T follicular helper cell (primary cell): ENCODE data around the gene TSPAN9.

Source experiments
- DNase-seq: peaks from one replicate; pipeline ENCODE4 v3.0.0-alpha.2; 2020; ENCODE audit warnings: low read depth

TSPAN9 gene

GRCh38 chr12:3141339-3142321, 64.5 kb downstream of the TSPAN9 start:
- no peak for DNase-seq

GRCh38 chr12:3142386-3142785, 65.2 kb downstream of the TSPAN9 start:
- DNase-seq: no peak

DNA sequence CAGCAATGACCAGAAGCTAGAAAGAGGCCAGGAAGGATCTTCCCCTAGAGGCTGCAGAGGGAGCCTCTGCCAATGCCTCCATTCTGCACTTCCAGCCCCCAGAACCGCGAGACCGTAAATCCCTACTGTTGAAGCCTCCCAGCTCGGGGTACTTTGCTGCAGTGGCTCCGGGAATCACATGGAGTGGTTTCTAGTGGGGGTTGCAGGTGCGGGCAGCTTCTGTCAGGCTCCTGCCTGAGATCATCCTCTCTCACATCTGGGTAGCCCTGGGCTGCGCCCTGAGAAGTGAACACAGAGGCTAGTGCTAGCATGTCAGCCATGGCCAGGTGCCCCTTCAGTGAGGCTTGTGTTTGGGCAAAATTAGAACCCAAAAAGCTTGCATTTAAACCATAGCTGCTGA, 67.3 kb downstream of the TSPAN9 start:
- no peak for DNase-seq

DNA sequence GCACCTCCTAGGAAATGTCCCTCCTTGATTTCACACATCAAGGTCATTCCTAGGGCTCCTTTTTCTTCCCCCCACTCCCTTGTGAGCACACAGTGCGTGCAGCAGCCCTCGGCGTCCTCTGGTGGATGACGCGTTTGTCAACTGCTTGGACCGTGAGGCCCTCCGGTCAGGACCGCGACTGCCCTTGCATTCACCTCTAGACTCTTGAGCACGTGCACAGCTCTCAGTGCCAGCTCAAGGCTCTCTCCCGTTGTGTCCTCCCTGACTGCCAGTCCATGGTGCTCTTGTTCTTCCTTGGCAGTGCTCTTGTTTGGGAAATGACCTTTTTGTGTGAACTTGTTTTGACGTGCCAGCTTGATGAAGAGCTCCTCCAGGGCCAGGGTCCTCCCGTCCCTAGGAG, 67.9 kb downstream of the TSPAN9 start:
- no peak for DNase-seq

GRCh38 chr12:3145546-3146310, 68.5 kb downstream of the TSPAN9 start:
- DNase-seq: no peak

DNA sequence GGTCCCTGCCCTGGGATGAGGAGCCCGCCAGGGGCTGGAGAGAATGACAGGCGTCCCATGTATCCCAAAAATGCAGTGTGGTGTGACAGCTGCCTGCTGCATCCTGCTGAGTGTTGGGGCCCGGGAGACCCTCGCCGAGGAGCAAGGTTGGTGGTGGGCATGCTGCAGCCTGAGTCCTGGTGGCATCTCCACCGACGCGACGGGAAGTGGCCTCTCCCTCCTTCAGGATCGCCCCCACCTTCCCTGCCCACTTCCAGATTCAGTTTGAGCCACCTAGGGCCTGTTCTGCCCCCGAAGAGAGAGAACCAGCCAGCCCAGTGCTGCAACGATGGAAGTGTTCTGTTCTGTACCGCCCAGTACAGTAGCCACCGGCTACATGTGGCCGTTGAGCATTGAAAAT, 70.1 kb downstream of the TSPAN9 start:
- DNase-seq: no peak

DNA sequence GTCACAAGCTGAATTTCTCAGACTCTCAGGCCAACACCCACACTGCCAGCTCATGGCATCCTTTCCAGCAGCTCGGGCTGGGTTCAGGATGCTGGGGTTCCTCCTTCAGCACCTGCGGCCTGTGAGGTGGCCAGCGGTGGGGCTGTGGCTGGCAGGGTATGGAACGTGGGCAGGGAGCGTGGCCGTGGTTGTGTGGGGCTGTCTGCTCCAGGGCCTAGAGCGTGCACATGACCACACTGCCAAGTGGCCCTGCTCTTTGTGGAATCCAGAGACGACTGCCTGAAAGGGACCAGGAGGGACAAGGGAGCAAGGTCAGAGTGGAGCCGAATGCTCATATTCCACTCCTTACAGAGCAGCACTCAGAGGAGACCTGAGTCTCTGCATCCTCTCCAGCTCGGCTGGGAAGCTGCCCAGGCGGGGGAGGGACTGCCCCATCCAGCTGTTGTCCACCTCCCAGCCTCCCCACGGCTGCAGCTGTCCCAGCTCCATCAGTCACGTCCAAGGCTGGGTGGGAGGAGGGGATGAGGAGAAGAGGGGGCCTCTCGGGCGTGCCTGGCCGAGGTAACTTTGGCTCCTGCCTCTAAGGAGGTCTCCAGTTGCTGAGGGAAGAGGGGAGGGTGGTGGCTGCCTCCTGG, 71.3 kb downstream of the TSPAN9 start:
- no peak for DNase-seq

- DNase-seq: no peak
Observed at GRCh38 chr12:3149515-3150307, 72.5 kb downstream of the TSPAN9 start.

GRCh38 chr12:3150308-3150670, 73.1 kb downstream of the TSPAN9 start:
- DNase-seq: no peak

- no peak for DNase-seq
Observed at GRCh38 chr12:3150931-3151835, 74.0 kb downstream of the TSPAN9 start.

- no peak for DNase-seq
Observed at GRCh38 chr12:3152011-3152511, 74.9 kb downstream of the TSPAN9 start.

GRCh38 chr12:3152892-3153291, 75.7 kb downstream of the TSPAN9 start:
- DNase-seq: no peak

GRCh38 chr12:3154006-3154405, 76.8 kb downstream of the TSPAN9 start:
- DNase-seq: no peak

DNA sequence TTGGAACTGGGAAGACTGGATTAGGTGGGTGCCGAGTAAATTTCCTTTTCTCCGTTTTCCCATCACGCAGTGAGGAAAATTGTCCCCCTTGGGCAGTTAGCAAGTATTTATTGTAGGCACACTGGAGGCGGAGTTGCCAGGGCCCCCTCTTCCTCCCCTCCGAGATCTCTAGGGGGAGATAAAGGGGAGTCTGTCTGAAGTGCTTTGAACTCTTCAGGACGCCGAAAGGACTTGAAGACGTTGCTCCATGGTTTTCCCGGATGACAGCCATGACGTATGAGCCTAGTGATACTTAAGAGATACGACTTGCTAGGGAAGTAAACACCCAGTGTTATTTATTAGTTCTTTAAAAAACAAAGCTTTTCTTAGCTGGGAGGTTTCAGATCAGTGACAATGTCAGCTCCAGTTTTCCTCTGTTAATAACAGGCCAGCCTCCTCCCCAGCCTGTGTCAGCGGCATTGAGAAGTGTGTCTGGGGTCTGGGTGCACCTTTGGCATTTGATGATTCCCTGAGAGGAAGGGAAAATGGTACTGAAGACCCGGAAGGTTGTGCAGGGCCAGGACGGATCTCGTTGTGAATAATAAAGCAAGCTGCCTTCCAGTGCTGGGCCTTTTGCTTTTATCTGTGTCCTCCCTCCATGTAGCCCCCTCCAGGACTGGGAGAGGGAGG, 78.7 kb downstream of the TSPAN9 start:
- no peak for DNase-seq

GRCh38 chr12:3157581-3158323, 80.6 kb downstream of the TSPAN9 start:
- no peak for DNase-seq

GRCh38 chr12:3158851-3159465, 81.8 kb downstream of the TSPAN9 start:
- DNase-seq: no peak

- no peak for DNase-seq
Observed at GRCh38 chr12:3160081-3160480, 82.9 kb downstream of the TSPAN9 start.

DNA sequence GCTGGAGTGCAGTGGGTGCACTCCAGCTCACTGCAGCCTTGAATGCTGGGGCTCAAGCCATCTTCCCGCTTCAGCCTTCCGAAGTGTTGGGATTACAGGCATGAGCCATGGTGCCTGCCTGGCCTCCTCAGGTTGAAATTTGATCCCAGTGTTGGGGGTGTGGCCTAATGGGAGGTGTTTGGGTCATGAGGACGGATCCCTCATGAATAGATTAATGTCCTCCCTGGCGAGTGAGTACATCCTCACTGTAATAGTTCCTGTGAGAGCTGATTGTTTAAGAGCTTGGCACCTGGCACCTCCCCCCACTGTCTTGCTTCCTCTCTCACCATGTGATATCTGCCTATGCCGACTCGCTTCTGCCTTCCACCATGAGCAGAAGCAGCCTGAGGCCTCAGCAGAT, 84.7 kb downstream of the TSPAN9 start:
- no peak for DNase-seq
